NCI-H1105 (cell line): ENCODE data around the gene UCN.
"Not testable (repeated sequence)": the region's sequence is repeated elsewhere in the genome, so short reads cannot be mapped to it uniquely, and the experiment has no call there.

Experiments used
- DNase-seq: peaks from one replicate; lab custom pipeline; 2025; lab: John Stamatoyannopoulos, UW

UCN gene

GRCh38 chr2:27282892-27283291 lies 25.4 kb downstream of the UCN start:
- no peak for DNase-seq

GRCh38 chr2:27281855-27282559 lies 26.2 kb downstream of the UCN start, which contains the start of gene TRIM54:
TRIM54 (plus strand) TSS chr2:27282429; CDS start chr2:27282732, 303 bp downstream.
- no peak for DNase-seq

GRCh38 chr2:27281442-27281841 lies 26.8 kb downstream of the UCN start:
- DNase-seq: no peak

- no peak for DNase-seq
Measured at GRCh38 chr2:27280826-27281225, 27.4 kb downstream of the UCN start.

GRCh38 chr2:27278010-27278409 lies 30.2 kb downstream of the UCN start:
- no peak for DNase-seq

- DNase-seq: no peak
Measured at GRCh38 chr2:27275211-27276150, 32.8 kb downstream of the UCN start, which contains the start of gene DNAJC5G. DNAJC5G (plus strand) TSS chr2:27275433; CDS start chr2:27276729, 1,296 bp downstream.

- not testable (repeated sequence) for DNase-seq
Measured at GRCh38 chr2:27272537-27273522, 35.4 kb downstream of the UCN start.

- DNase-seq: no peak
Measured at GRCh38 chr2:27271631-27272340, 36.5 kb downstream of the UCN start.

GRCh38 chr2:27270670-27271069 lies 37.6 kb downstream of the UCN start:
- DNase-seq: no peak

- DNase-seq: no peak
Measured at GRCh38 chr2:27270131-27270530, 38.1 kb downstream of the UCN start.

GRCh38 chr2:27268296-27268695 lies 39.9 kb downstream of the UCN start:
- not testable (repeated sequence) for DNase-seq

- no peak for DNase-seq
Measured at GRCh38 chr2:27265536-27265870, 42.7 kb downstream of the UCN start.

GRCh38 chr2:27264753-27265535 lies 43.3 kb downstream of the UCN start:
- DNase-seq: peak; percentile 62

- DNase-seq: no peak
Measured at GRCh38 chr2:27264253-27264752, 43.9 kb downstream of the UCN start.

GRCh38 chr2:27263287-27264252 lies 44.7 kb downstream of the UCN start:
- DNase-seq: peak; percentile 32

- DNase-seq: peak; percentile 18
Measured at GRCh38 chr2:27262379-27263286, 45.6 kb downstream of the UCN start, which contains the start of gene SLC30A3. SLC30A3 (minus strand) TSS chr2:27263047; CDS start chr2:27262906, 141 bp downstream.

GRCh38 chr2:27261926-27262298 lies 46.3 kb downstream of the UCN start:
- no peak for DNase-seq
